ENCODE data around the gene PSMB4.

GRCh38 chr1:151428068-151428467 is 28.7 kb downstream of the PSMB4 start:
- TF ChIP-seq, protein P1, sequence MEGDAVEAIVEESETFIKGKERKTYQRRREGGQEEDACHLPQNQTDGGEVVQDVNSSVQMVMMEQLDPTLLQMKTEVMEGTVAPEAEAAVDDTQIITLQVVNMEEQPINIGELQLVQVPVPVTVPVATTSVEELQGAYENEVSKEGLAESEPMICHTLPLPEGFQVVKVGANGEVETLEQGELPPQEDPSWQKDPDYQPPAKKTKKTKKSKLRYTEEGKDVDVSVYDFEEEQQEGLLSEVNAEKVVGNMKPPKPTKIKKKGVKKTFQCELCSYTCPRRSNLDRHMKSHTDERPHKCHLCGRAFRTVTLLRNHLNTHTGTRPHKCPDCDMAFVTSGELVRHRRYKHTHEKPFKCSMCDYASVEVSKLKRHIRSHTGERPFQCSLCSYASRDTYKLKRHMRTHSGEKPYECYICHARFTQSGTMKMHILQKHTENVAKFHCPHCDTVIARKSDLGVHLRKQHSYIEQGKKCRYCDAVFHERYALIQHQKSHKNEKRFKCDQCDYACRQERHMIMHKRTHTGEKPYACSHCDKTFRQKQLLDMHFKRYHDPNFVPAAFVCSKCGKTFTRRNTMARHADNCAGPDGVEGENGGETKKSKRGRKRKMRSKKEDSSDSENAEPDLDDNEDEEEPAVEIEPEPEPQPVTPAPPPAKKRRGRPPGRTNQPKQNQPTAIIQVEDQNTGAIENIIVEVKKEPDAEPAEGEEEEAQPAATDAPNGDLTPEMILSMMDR (conservative IDR thresholded peaks at IDR 0.05; ENCODE audit: low read depth in 2 of 2), result no peak
- no peak for TF ChIP-seq ZNF114 (CRISPR knock-in tag; IDR thresholded peaks at IDR 0.05)
- TF ChIP-seq, protein P2, sequence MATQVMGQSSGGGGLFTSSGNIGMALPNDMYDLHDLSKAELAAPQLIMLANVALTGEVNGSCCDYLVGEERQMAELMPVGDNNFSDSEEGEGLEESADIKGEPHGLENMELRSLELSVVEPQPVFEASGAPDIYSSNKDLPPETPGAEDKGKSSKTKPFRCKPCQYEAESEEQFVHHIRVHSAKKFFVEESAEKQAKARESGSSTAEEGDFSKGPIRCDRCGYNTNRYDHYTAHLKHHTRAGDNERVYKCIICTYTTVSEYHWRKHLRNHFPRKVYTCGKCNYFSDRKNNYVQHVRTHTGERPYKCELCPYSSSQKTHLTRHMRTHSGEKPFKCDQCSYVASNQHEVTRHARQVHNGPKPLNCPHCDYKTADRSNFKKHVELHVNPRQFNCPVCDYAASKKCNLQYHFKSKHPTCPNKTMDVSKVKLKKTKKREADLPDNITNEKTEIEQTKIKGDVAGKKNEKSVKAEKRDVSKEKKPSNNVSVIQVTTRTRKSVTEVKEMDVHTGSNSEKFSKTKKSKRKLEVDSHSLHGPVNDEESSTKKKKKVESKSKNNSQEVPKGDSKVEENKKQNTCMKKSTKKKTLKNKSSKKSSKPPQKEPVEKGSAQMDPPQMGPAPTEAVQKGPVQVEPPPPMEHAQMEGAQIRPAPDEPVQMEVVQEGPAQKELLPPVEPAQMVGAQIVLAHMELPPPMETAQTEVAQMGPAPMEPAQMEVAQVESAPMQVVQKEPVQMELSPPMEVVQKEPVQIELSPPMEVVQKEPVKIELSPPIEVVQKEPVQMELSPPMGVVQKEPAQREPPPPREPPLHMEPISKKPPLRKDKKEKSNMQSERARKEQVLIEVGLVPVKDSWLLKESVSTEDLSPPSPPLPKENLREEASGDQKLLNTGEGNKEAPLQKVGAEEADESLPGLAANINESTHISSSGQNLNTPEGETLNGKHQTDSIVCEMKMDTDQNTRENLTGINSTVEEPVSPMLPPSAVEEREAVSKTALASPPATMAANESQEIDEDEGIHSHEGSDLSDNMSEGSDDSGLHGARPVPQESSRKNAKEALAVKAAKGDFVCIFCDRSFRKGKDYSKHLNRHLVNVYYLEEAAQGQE (IDR thresholded peaks at IDR 0.05; ENCODE audit: unreplicated experiment), result no peak
- TF ChIP-seq EZH2 (IDR thresholded peaks at IDR 0.05; ENCODE audit: low read depth, unreplicated experiment), result no peak
- TF ChIP-seq POLR2AphosphoS5 (IDR thresholded peaks at IDR 0.05; ENCODE audit: low read depth), result no peak
- no peak for TF ChIP-seq CREB1 (CRISPR knock-in tag; IDR thresholded peaks at IDR 0.05; ENCODE audit: low read depth)
- TF ChIP-seq EZH2phosphoT487 (IDR thresholded peaks at IDR 0.05; ENCODE audit: unreplicated experiment), result no peak
- TF ChIP-seq JUNB (IDR thresholded peaks at IDR 0.05; ENCODE audit: unreplicated experiment), result no peak
- TF ChIP-seq NANOG (IDR thresholded peaks at IDR 0.05; ENCODE audit: borderline replicate concordance), result no peak
- TF ChIP-seq, protein P3, sequence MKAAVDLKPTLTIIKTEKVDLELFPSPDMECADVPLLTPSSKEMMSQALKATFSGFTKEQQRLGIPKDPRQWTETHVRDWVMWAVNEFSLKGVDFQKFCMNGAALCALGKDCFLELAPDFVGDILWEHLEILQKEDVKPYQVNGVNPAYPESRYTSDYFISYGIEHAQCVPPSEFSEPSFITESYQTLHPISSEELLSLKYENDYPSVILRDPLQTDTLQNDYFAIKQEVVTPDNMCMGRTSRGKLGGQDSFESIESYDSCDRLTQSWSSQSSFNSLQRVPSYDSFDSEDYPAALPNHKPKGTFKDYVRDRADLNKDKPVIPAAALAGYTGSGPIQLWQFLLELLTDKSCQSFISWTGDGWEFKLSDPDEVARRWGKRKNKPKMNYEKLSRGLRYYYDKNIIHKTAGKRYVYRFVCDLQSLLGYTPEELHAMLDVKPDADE (IDR thresholded peaks at IDR 0.05), result no peak
- TF ChIP-seq STAT1 (IDR thresholded peaks at IDR 0.05; ENCODE audit: unreplicated experiment), result no peak
- TF ChIP-seq ZNF462 (CRISPR knock-in tag; IDR thresholded peaks at IDR 0.05), result no peak
- no peak for TF ChIP-seq ZNF331 (CRISPR knock-in tag; IDR thresholded peaks at IDR 0.05; ENCODE audit: low read depth)

Measured in GM23338 (cell line).